ES-I3 (cell line): ENCODE results near the gene SLC4A1AP.
A peak's percentile ranks its signal among the peaks of the same experiment; 100 is the strongest.
"Not testable (repeated sequence)": the region's sequence is repeated elsewhere in the genome, so short reads cannot be mapped to it uniquely, and the experiment has no call there.

Source experiments
- H3K36me3 ChIP-seq: 2 replicates; pipeline ENCODE4 v1.6.1; 2013; ENCODE audit warnings: mild to moderate bottlenecking, low read length, control low read depth, moderate library complexity; ENCODE audit not compliant: insufficient read depth
- H3K4me1 ChIP-seq: 2 replicates; pipeline ENCODE4 v1.6.1; 2013; ENCODE audit warnings: mild to moderate bottlenecking, control low read depth, low read length; ENCODE audit not compliant: insufficient read depth
- H3K9ac ChIP-seq: 2 replicates; pipeline ENCODE4 v1.6.1; 2013; ENCODE audit warnings: low read depth, mild to moderate bottlenecking, low read length, moderate library complexity
- H3K9me3 ChIP-seq: 2 replicates; pipeline ENCODE4 v1.6.1; 2013; ENCODE audit warnings: mild to moderate bottlenecking, low read length, moderate library complexity; ENCODE audit not compliant: control insufficient read depth, insufficient read depth

Gene SLC4A1AP, protein sequence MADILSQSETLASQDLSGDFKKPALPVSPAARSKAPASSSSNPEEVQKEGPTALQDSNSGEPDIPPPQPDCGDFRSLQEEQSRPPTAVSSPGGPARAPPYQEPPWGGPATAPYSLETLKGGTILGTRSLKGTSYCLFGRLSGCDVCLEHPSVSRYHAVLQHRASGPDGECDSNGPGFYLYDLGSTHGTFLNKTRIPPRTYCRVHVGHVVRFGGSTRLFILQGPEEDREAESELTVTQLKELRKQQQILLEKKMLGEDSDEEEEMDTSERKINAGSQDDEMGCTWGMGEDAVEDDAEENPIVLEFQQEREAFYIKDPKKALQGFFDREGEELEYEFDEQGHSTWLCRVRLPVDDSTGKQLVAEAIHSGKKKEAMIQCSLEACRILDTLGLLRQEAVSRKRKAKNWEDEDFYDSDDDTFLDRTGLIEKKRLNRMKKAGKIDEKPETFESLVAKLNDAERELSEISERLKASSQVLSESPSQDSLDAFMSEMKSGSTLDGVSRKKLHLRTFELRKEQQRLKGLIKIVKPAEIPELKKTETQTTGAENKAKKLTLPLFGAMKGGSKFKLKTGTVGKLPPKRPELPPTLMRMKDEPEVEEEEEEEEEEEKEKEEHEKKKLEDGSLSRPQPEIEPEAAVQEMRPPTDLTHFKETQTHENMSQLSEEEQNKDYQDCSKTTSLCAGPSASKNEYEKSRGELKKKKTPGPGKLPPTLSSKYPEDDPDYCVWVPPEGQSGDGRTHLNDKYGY

DNA sequence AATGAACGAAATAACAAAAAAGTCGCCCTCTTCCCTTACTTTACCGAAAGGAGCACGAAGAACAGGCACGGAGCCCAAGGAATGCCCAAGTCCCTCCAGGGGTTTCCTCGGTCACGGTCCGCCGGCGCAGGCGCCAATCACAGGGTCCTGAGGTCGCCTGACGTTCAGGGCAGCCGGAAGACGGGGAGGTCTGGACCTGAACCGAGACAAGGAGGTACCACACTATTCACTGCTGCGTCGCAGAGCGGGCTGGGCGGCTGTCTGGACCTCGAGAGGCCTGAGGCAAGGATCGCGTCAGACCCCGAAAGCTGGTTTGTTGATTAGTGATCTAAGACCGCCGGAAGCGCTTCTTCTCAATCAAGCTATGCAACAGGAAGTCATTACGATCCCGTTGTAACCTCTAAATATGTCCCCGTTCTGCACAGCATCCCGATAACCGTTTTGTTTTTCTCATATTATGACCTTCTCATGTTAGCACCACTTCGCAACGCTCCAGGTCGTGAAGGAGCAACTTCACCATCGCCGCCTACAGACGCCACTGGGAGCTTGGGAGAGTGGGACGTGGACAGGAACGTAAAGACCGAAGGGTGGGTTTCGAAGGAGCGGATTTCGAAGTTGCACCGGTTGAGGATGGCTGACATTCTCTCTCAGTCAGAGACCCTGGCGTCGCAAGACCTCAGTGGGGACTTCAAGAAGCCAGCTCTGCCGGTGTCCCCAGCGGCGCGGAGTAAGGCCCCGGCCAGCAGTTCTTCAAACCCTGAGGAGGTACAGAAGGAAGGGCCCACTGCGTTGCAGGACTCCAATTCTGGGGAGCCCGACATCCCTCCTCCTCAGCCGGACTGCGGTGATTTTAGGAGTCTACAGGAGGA lies at the start of gene SLC4A1AP, which contains the start of gene SUPT7L:
TSS of gene SLC4A1AP (plus strand) at position 605 of the 869 bp plus-strand sequence. CDS start at position 631, 26 bp downstream.
TSS of gene SUPT7L (minus strand) at position 330 of the 869 bp plus-strand sequence. CDS start 1,422 bp downstream, outside the sequence.
- H3K4me1 ChIP-seq = 0 out of 2 replicates have a peak, but pooled peaks cover 5% of the 10 kb centered on the region
- H3K9me3 ChIP-seq = no peaks in the 10 kb centered on the region
- peaks cover 9% of the 10 kb centered on the region; the same call in 1 of the 2 replicates for H3K36me3 ChIP-seq
- H3K9ac ChIP-seq = peak within 1 kb of the TSS; percentile 71

DNA sequence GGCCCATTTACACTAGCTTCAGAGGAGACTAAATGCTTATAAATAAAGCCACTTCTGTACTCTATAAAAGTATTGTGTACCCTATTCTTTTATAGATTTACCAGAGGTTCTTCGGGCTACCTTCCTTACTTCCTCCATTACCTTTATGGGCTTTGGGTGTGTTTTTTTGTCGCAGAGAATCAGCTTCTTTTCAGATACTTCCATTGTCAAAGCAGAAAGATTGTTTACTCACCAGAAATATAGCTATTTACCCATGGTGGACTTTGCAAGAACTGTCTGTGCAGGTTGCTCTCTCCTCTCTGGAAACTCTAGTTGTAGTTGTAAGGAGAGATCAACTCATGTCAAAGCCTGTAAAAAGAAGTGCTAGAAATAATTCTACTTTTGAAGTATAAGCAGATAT lies 49.7 kb upstream of the SLC4A1AP start:
- Histone ChIP-seq H3K9me3 (no peaks in the 10 kb centered on the region), H3K9ac (no peak overlapping the region), H3K36me3 (peaks cover 27% of the 10 kb centered on the region), H3K4me1 (no peaks in the 10 kb centered on the region)

DNA sequence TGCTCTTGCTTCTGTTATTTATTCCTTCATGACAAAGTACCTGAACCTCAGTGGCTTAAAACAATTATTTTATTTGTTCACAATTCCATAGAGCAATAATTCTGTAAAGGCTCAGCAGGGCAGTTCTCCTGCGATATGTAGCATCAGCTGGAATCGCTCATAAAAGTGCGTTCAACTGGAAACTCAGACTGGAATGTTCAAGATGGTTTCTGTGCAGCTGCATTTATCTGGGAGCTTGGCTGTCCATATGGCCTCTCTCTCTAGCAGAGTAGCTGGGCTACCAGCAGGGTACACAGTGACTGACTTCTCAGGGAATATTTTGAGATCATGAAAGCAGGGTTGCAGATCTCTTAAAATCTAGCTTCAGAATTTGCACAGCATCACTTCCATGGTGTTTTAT lies 48.4 kb upstream of the SLC4A1AP start:
- Histone ChIP-seq H3K9me3 (no peaks in the 10 kb centered on the region), H3K36me3 (peaks cover 27% of the 10 kb centered on the region), H3K4me1 (no peaks in the 10 kb centered on the region), H3K9ac (no peak overlapping the region)

DNA sequence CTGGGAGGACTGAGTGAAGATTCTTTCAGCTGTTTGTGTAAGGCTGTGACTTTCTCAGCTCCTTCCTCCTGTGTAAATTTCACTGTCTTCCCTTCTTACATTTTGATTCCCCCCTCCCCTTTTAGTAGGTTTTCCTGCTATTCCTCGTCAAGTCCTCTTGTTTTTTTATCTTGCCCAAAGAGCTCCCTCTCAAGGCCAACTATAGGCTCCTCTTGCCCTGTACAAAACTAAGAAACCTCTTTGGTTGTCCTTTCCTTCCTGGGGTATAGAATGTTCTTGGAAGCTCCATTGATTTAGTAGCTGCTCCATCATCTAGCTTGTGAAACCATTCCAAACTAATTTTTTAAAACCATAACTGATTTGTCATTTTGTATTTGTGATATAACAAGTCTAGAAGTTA lies 42.2 kb upstream of the SLC4A1AP start:
- H3K36me3 ChIP-seq = peaks cover 20% of the 10 kb centered on the region

DNA sequence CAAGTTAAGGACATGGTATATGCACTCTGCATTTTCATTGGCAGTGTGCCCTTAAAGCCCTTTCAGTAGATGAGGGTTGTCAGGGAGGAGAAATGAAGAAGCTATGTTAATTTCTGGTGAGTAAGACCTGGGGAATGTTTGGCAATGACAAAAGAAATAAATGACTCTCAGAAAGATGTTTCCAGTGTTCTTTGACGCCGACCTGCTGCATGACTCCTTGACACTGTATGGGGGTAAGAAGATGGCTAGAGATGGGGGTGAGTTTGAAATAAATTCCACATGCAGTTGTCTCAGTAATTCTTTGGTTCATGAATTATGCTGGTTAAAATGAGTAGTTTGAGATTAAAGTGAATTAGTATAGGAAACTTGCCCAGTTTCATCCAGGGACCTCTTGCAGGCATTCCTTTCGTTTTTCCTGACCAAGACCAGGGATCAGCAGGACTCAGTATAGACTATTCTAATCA lies 40.7 kb upstream of the SLC4A1AP start:
- peaks cover 25% of the 10 kb centered on the region for H3K4me1 ChIP-seq
- H3K9me3 ChIP-seq = no peaks in the 10 kb centered on the region
- no peak overlapping the region for H3K9ac ChIP-seq
- peaks cover 10% of the 10 kb centered on the region for H3K36me3 ChIP-seq

More for the DNA sequence above, 42.2 kb upstream of the SLC4A1AP start:
- peaks cover 25% of the 10 kb centered on the region for H3K4me1 ChIP-seq
- H3K9me3 ChIP-seq = no peaks in the 10 kb centered on the region
- no peak overlapping the region for H3K9ac ChIP-seq

DNA sequence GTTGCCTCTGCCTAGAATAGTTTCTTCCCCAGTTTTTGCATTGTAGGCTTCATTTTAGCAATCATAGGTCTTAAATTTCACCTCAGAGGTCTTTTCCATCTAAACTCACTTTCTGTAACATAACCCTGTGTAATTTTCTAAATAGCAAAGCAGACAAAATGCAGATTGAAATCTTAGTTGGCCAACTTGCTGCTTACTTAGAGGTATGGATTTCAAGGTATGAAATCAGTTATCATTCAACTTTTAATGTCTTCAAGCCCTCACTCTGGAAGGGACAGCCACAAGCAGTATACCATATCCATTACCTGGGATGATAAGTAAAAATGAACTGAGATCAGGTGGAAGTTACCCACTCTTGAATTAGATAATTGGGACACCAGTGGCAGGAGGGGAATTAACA lies 38.7 kb upstream of the SLC4A1AP start:
- Histone ChIP-seq H3K9me3 (no peaks in the 10 kb centered on the region), H3K4me1 (peaks cover 25% of the 10 kb centered on the region), H3K9ac (no peak overlapping the region), H3K36me3 (peaks cover 7% of the 10 kb centered on the region; the same call in 1 of the 2 replicates)

DNA sequence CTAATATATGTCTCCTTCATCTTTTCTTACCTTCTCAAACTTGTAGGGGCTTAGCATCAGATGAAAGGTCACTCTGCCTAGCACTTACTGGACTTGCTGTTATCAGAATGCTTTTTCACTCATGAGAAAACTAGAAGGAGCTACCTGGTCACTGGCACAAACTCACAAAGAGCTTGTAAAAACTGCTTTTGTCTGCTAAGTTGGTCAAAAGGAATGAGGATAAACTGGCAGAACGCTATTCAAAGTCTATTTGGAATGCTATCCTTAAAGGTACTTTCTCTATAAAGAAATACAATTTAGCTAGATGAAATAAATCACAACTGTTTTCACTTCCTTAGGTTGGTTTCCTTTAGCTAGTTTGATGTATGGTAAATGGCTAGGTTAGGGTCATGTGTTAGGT lies 37.4 kb upstream of the SLC4A1AP start:
- H3K9ac ChIP-seq, H3K36me3 ChIP-seq, H3K9me3 ChIP-seq: not testable (repeated sequence)
- peaks cover 22% of the 10 kb centered on the region for H3K4me1 ChIP-seq

DNA sequence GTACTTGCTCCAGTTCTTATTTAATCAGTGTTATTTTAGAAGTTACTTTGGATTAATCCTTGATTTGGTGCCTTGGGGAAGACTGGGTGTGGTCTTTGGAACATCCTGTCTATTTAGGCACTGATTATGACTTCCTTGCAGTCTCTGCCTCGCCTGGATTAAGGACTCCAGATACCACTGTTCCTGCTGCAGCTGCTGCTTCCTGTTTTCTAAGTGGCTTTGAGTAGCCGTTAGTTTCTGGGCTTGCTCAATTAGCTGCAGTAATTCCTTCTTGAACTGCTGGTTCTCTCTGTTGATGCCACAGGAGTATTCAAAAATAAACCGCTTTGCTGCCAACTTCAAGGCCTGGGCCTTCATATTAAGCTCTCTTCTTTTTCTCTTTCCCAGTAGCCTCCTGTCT lies 36.8 kb upstream of the SLC4A1AP start:
- not testable (repeated sequence) for H3K9me3 ChIP-seq, H3K9ac ChIP-seq, H3K36me3 ChIP-seq
- peaks cover 16% of the 10 kb centered on the region for H3K4me1 ChIP-seq

DNA sequence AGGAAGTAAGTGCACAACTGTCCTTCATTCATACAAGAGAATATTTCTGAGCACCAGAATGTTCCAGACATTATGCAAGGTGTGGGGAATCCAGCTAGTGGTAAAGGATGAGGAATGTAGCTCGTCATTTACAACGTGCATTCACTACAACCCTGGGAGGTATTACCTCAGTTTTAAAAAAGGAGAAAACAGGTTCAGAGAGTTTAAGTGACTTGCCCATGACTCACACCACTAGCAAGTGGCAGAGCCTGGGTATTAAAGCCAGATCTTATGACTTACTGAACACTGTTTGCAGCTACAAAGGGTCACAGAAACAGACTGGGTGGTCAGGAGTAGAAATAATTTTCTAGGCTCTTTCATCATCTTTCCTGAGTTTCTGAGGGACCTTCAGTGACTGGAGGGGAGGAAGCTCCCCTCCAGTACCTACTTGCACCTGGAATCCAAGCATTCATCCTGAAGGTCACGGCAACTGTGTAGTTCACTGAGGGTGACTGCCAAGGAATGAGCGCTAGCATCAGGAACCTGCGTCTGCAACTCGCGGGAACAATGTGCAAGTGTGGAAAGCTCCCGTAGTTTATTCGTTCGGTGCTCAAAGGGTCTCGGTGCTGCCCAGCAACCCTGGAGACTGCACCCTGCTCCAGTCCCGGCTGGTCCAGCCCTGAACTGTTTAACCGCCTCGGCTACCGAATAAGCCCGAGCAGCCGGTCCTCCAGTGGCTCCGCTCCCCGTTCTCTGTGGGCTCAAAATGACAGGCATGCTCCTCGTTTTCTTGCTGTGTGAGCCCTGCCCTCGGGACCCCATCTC lies 35.5 kb upstream of the SLC4A1AP start:
- H3K9me3 ChIP-seq = no peaks in the 10 kb centered on the region
- H3K36me3 ChIP-seq = peaks cover 11% of the 10 kb centered on the region; the same call in 1 of the 2 replicates
- H3K4me1 ChIP-seq = peaks cover 5% of the 10 kb centered on the region; the same call in 1 of the 2 replicates
- peak overlapping the region; percentile 84 for H3K9ac ChIP-seq

DNA sequence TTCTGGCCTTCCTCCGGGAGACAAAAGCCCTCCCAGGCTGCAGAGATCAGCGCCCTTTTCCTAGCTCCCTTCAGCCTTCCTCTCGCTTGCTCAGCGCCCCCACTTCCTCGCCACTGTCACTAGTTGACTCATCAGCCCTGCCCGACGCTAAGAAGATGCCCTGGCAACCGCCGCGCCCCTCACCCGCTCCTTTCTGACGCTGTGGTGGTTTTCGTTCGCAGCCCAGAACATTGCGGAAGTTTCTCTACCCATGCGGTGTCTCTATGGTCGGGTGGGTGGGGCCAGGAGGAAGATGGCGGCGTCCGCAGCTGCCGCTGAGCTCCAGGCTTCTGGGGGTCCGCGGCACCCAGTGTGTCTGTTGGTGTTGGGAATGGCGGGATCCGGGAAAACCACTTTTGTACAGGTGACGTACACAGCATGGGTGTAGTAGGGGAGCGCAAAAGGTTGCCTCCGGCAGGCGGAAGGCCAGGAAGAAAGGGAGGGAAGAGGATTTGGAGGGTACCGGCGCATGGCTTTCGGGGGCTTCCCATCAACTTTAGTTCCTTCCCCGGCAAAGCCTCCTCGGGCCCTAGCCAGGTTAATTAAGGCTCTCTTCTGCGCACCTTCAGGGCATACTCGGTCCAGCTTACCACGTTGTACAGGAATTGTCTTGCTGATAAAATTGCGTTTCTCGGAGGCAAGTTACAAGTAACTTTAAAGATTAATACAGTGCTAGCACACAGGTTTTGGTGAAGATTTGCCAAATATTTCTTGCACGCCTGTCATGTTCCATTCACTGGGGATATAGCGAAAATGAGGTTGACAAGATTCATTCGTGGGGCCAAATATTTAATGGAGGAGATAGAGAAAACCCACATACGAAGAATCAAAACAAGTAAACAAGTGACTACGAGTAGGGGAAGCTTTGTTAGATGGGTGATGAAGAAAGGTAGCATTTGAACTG lies 34.7 kb upstream of the SLC4A1AP start, which contains the start of the genes CCDC121 and GPN1:
TSS of gene CCDC121 (minus strand) at position 246 of the 943 bp plus-strand sequence. CDS start 1,213 bp downstream, outside the sequence.
TSS of gene GPN1 (plus strand) at position 284 of the 943 bp plus-strand sequence. CDS start at position 293, 9 bp downstream.
- Histone ChIP-seq H3K9ac (peak within 1 kb of the TSS; percentile 84), H3K36me3 (peaks cover 11% of the 10 kb centered on the region; the same call in 1 of the 2 replicates)

DNA sequence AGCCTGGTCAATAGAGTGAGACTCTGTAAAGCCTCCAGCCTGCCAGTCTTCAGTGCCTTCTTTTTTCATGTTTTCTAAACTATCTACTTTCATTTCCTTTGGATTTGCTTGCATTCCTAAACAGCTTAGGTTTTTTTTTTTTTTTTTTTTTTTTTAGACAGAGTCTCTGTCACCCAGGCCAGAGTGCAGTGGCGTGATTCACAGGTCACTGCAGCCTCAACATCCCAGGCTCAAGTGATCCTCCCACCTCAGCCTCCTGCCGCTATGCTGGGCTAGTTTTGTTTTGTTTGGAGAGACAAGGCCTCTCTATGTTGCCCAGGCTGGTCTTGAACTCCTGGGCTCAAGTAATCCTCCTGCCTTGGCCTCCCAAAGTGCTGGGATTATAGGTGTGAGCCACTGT lies 33.4 kb upstream of the SLC4A1AP start:
- H3K9ac ChIP-seq, H3K4me1 ChIP-seq, H3K9me3 ChIP-seq: not testable (repeated sequence)
- H3K36me3 ChIP-seq = peaks cover 14% of the 10 kb centered on the region; the same call in 1 of the 2 replicates

More for the DNA sequence above, 34.7 kb upstream of the SLC4A1AP start, which contains the start of the genes CCDC121 and GPN1:
- Histone ChIP-seq H3K9me3 (no peaks in the 10 kb centered on the region), H3K4me1 (no peaks in the 10 kb centered on the region)

DNA sequence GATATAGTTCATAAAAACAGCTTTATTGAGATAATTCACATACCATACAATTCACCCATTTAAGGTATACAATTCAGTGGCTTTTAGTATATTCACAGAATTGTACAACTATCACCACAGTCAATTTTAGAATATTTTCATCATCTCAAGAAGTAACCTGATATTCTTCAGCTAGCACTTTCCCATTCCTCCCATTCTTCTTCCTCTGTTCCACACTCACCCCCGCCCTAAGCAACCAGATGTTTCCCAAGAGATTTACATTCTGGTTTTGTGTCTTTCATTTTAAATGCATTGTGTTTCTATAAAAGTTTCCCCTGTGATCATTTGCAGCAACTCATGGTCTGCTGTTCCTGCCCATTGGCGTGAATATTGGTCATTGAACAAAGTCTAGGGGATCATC lies 29.4 kb upstream of the SLC4A1AP start:
- Histone ChIP-seq H3K36me3 (peaks cover 24% of the 10 kb centered on the region), H3K9ac (no peak overlapping the region), H3K4me1 (no peaks in the 10 kb centered on the region)

More for the DNA sequence above, 29.4 kb upstream of the SLC4A1AP start:
- no peaks in the 10 kb centered on the region for H3K9me3 ChIP-seq
